IMR-90 (cell line): ENCODE data around the gene TUBGCP2. TPM values are rescaled to one million over a fixed set of nuclear protein-coding genes. Genes with fewer than 3 reads are reported as not detected.

Experiments
- ATAC-seq: fragments of 200-7000 bp; cut with Tn5 transposase; 2 replicates; pipeline ENCODE4 v1.9.1; 2020; ENCODE audit warnings: low read depth, mild to moderate bottlenecking, moderate library complexity
- BruUV-seq: library from RNA; stranded (reverse); fragments of 400-500 nt; replicated peaks from 2 replicates; lab custom pipeline; 2021; lab: Mats Ljungman, UMichigan
- CTCF ChIA-PET: fragments of 300-600 bp; formaldehyde crosslinking; extraction: SDS; loops from one replicate; lab custom pipeline; 2021; ENCODE audit warnings: antibody characterized with exemption; lab: Yijun Ruan, JAX
- POLR2A ChIA-PET: fragments of 300-600 bp; sonication (Branson Sonifier 250); formaldehyde crosslinking; loops from one replicate; lab custom pipeline; 2022; ENCODE audit warnings: antibody characterized with exemption; ENCODE audit not compliant: unreplicated experiment; lab: Charles Lee
- DNase-seq: peaks from one replicate; pipeline ENCODE4 v3.0.0; 2013
- H2AFZ ChIP-seq: replicated peaks from 2 replicates; pipeline ENCODE3; 2013; ENCODE audit warnings: low read length, mild to moderate bottlenecking; ENCODE audit not compliant: poor library complexity
- H2AK5ac ChIP-seq: 2 replicates; pipeline ENCODE4 v1.6.1; 2013; ENCODE audit warnings: low read depth, low read length, inconsistent platforms
- H2AK9ac ChIP-seq: replicated peaks from 2 replicates; pipeline ENCODE3; 2013; ENCODE audit warnings: mild to moderate bottlenecking, low read depth, low read length, moderate library complexity; ENCODE audit not compliant: poor library complexity
- H2BK120ac ChIP-seq: 2 replicates; pipeline ENCODE4 v1.6.1; 2013; ENCODE audit warnings: low read depth, low read length, inconsistent platforms
- H2BK15ac ChIP-seq: 3 replicates; pipeline ENCODE4 v1.6.1; 2013; ENCODE audit warnings: low read depth, low read length, inconsistent platforms
- H2BK20ac ChIP-seq: 2 replicates; pipeline ENCODE4 v1.6.1; 2013; ENCODE audit warnings: low read depth, mild to moderate bottlenecking, inconsistent platforms, low read length, moderate library complexity
- H2BK5ac ChIP-seq: 2 replicates; pipeline ENCODE4 v1.6.1; 2013; ENCODE audit warnings: mild to moderate bottlenecking, low read depth, low read length, inconsistent platforms; ENCODE audit not compliant: poor library complexity, severe bottlenecking
- H3K14ac ChIP-seq: replicated peaks from 2 replicates; pipeline ENCODE4 v1.6.1; 2013; ENCODE audit warnings: low read depth, low read length, inconsistent platforms
- H3K18ac ChIP-seq: 2 replicates; pipeline ENCODE4 v1.6.1; 2013; ENCODE audit warnings: low read depth, low read length, control low read depth
- H3K23ac ChIP-seq: 2 replicates; pipeline ENCODE4 v1.6.1; 2013; ENCODE audit warnings: low read depth, low read length, inconsistent platforms
- H3K27ac ChIP-seq: 2 replicates; pipeline ENCODE4 v1.5.1; 2013; ENCODE audit warnings: mild to moderate bottlenecking, control low read depth, low read length; ENCODE audit not compliant: insufficient read depth
- H3K27me3 ChIP-seq: 2 replicates; pipeline ENCODE4 v1.6.1; 2013; ENCODE audit warnings: low read length; ENCODE audit not compliant: control insufficient read depth, insufficient read depth
- H3K36me3 ChIP-seq: 2 replicates; pipeline ENCODE4 v1.6.1; 2013; ENCODE audit warnings: low read length, mixed read lengths; ENCODE audit not compliant: control insufficient read depth, insufficient read depth
- H3K4ac ChIP-seq: 2 replicates; pipeline ENCODE4 v1.6.1; 2013; ENCODE audit warnings: low read depth, low read length, inconsistent platforms
- H3K4me1 ChIP-seq: 2 replicates; pipeline ENCODE4 v1.6.1; 2013; ENCODE audit warnings: low read length, mixed read lengths; ENCODE audit not compliant: control insufficient read depth, insufficient read depth
- H3K4me2 ChIP-seq: 2 replicates; pipeline ENCODE4 v1.6.1; 2013; ENCODE audit warnings: low read depth, mild to moderate bottlenecking, control low read depth, low read length, moderate library complexity
- H3K4me3 ChIP-seq: 2 replicates; pipeline ENCODE4 v1.5.1; 2013; ENCODE audit warnings: low read depth, mild to moderate bottlenecking, control low read depth, low read length, moderate library complexity; ENCODE audit not compliant: insufficient read depth
- H3K56ac ChIP-seq: 2 replicates; pipeline ENCODE4 v1.6.1; 2013; ENCODE audit warnings: low read length, inconsistent platforms; ENCODE audit not compliant: insufficient read depth; ENCODE audit errors: extremely low read depth
- H3K79me1 ChIP-seq, 2 experiments: 2 replicates each; pipeline ENCODE4 v1.6.1; 2013; ENCODE audit warnings: low read length in 2 of 2, inconsistent platforms in 1 of 2, low read depth in 1 of 2
- H3K9ac ChIP-seq: 2 replicates; pipeline ENCODE4 v1.6.1; 2013; ENCODE audit warnings: low read depth, low read length, control low read depth
- H3K9me1 ChIP-seq: 2 replicates; pipeline ENCODE4 v1.6.1; 2013; ENCODE audit warnings: low read length, inconsistent platforms; ENCODE audit not compliant: insufficient read depth
- H3K9me3 ChIP-seq: 2 replicates; pipeline ENCODE4 v1.6.1; 2013; ENCODE audit warnings: low read length; ENCODE audit not compliant: control insufficient read depth, insufficient read depth
- H4K20me1 ChIP-seq: 2 replicates; pipeline ENCODE4 v1.6.1; 2013; ENCODE audit warnings: low read length, inconsistent platforms; ENCODE audit not compliant: insufficient read depth
- H4K5ac ChIP-seq: 2 replicates; pipeline ENCODE4 v1.6.1; 2013; ENCODE audit warnings: mild to moderate bottlenecking, low read depth, low read length, control low read depth
- H4K8ac ChIP-seq, 2 experiments: 2 replicates each; pipeline ENCODE4 v1.6.1; 2013; ENCODE audit warnings: low read depth in 2 of 2, low read length in 2 of 2, control low read depth in 1 of 2, inconsistent platforms in 1 of 2
- H4K91ac ChIP-seq: 2 replicates; pipeline ENCODE4 v1.6.1; 2013; ENCODE audit warnings: low read depth, low read length, inconsistent platforms; ENCODE audit not compliant: insufficient read depth
- CHD1 ChIP-seq: IDR thresholded peaks from 2 replicates; pipeline ENCODE4 v1.6.1; 2012; ENCODE audit warnings: low read depth, low read length, improper control_type of control experiment
- MAFK ChIP-seq: IDR thresholded peaks from 2 replicates; pipeline ENCODE4 v1.6.1; 2012; ENCODE audit warnings: low read depth, low read length, improper control_type of control experiment
- MXI1 ChIP-seq: IDR thresholded peaks from 2 replicates; pipeline ENCODE4 v1.6.1; 2012; ENCODE audit warnings: low read depth, mild to moderate bottlenecking, low read length, moderate library complexity, borderline replicate concordance
- NFE2L2 ChIP-seq: fragments of 150-350 bp; IDR thresholded peaks from 2 replicates; pipeline ENCODE4 v1.6.1; 2016; ENCODE audit warnings: low read depth, mild to moderate bottlenecking, low read length
- RAD21 ChIP-seq: IDR thresholded peaks from 2 replicates; pipeline ENCODE4 v1.6.1; 2012; ENCODE audit warnings: low read length, improper control_type of control experiment
- WGBS, 2 experiments: methylation state at CpG; one replicate each; pipeline versions ENCODE4 v1.1.5 to v1.1.7; 2013; ENCODE audit warnings: missing lambda C conversion rate in 2 of 2; ENCODE audit not compliant: insufficient read length in 1 of 2; ENCODE audit errors: extremely low coverage in 2 of 2; 5-methylcytosine and 5-hydroxymethylcytosine counted together
- dilution Hi-C: fragments of 300-500 bp; cut with HindIII; formaldehyde crosslinking; loops from one replicate; pipeline ENCODE4 v1.14.3; 2018; ENCODE audit warnings: low sequenced_read_pairs; ENCODE audit not compliant: unreplicated experiment
- in situ Hi-C: fragments of 300-500 bp; cut with MboI; formaldehyde crosslinking; loops from 3 replicates; pipeline ENCODE4 v1.14.3; 2019; ENCODE audit warnings: low sequenced_read_pairs, inconsistent platforms, mixed read lengths
- intact Hi-C: fragments of 100-400 bp; cut with micrococcal nuclease; formaldehyde crosslinking; loops from 2 replicates; pipeline ENCODE4 v1.10.0; 2022
- polyA plus RNA-seq, 3 experiments: library from polyadenylated mRNA; depleted of rRNA; stranded (reverse); fragments of >200 nt; gene quantifications; 2 replicates each; pipeline ENCODE4 v1.2.3, GENCODE V29; 2012; ENCODE audit warnings: low replicate concordance in 1 of 3
- total RNA-seq: library from RNA; depleted of rRNA; stranded (reverse); fragments of >200 nt; gene quantifications from 2 replicates; pipeline ENCODE4 v1.2.3, GENCODE V29; 2012
- TF ChIP-seq, protein P1 (sequence below): fragments of 150-350 bp; IDR thresholded peaks from 2 replicates; pipeline ENCODE4 v1.6.1; 2016; ENCODE audit warnings: low read depth, mild to moderate bottlenecking, low read length, moderate library complexity, borderline replicate concordance

TUBGCP2 gene
- total and polyA plus RNA-seq, 2 of the 4 experiments (the other 2 are of a cell fraction), result 48.1 to 72.6 TPM

DNA sequence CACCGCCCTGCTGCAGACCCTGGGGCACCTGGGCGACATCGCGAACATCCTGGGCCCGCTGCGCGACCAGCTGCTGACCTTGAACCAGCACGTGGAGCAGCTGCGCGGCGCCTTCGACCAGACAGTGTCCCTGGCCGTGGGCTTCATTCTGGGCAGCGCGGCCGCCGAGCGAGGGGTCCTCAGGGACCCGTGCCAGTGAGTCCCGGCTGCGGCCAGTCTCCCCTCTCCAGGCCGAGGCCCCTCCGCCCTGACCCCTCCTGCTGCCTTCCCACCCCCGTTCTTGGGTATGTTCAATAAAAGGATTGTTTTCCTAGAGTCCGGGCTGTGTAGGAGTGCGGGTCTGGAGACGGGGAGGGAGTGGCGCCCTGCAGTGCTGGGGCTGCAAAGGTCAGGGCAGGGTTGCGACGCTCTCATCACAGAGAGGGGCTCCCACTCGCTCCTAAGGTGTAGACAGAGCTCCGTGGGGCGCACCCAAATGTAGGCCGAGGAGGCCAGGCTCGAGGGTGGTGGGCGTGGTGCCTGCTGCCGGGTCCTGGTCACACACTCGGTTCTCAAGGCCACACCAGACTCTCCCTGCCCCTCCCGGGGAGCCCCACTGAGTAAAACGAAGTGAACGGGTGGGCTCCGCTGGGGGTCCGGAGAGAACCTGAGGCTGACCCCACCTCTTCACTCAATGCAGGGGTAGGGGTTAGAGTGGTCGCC is 77.3 kb downstream of the TUBGCP2 start:
- intact Hi-C loops, result no loop called here
- peaks cover 2% of the 10 kb centered on the region; the same call in 1 of the 2 replicates for H3K4me1 ChIP-seq
- no peak overlapping the region for H2BK5ac ChIP-seq
- H2AK5ac ChIP-seq, result no peak overlapping the region
- H3K9me3 ChIP-seq, result peaks cover 4% of the 10 kb centered on the region; the same call in 1 of the 2 replicates
- H3K18ac ChIP-seq, result no peak overlapping the region
- no peak overlapping the region for H4K8ac ChIP-seq
- no peak overlapping the region for H3K23ac ChIP-seq
- H2BK15ac ChIP-seq, result no peak overlapping the region
- CTCF ChIA-PET, result no interaction called here
- 11% methylated on average over 15 of the region's 44 CpGs; no CpG with 5 or more reads in 1 of the 2 experiments for WGBS, 2 experiments
- BruUV-seq, result no TSS peak
- no peak overlapping the region for H3K4ac ChIP-seq
- no peaks in the 10 kb centered on the region for H3K36me3 ChIP-seq
- no peak overlapping the region for H2BK120ac ChIP-seq
- H4K5ac ChIP-seq, result no peak overlapping the region
- dilution Hi-C loops, result no loop called here
- H3K79me1 ChIP-seq, result no peaks in the 10 kb centered on the region
- H3K9ac ChIP-seq, result no peak overlapping the region
- no peaks in the 10 kb centered on the region for H4K20me1 ChIP-seq
- no peak overlapping the region for H3K4me3 ChIP-seq
- POLR2A ChIA-PET, result no interaction called here
- no peak overlapping the region for H2AFZ ChIP-seq
- in situ Hi-C loops, result no loop called here
- no peak for ATAC-seq
- TF ChIP-seq, protein P1, sequence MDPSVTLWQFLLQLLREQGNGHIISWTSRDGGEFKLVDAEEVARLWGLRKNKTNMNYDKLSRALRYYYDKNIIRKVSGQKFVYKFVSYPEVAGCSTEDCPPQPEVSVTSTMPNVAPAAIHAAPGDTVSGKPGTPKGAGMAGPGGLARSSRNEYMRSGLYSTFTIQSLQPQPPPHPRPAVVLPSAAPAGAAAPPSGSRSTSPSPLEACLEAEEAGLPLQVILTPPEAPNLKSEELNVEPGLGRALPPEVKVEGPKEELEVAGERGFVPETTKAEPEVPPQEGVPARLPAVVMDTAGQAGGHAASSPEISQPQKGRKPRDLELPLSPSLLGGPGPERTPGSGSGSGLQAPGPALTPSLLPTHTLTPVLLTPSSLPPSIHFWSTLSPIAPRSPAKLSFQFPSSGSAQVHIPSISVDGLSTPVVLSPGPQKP, result no peak
- TF ChIP-seq MXI1 (no peak), NFE2L2 (no peak), CHD1 (no peak), RAD21 (no peak), MAFK (no peak)
- H3K27me3 ChIP-seq, result peaks cover 67% of the 10 kb centered on the region
- no peak overlapping the region for H4K91ac ChIP-seq
- no peak for DNase-seq
- no peak overlapping the region for H2BK20ac ChIP-seq
- no peaks in the 10 kb centered on the region for H3K9me1 ChIP-seq
- no peak overlapping the region for H3K56ac ChIP-seq
- no peak overlapping the region for H3K4me2 ChIP-seq
- no peak overlapping the region for H2AK9ac ChIP-seq
- no peak overlapping the region for H3K27ac ChIP-seq
- no peak overlapping the region for H3K14ac ChIP-seq
